NCI-H345 (cell line): Measurements from ENCODE around the gene CDC42.

Experiments used
- DNase-seq: peaks from one replicate; lab custom pipeline; 2025; lab: John Stamatoyannopoulos, UW

Gene CDC42

GRCh38 chr1:22128392-22128791 lies 75.9 kb downstream of the CDC42 start:
- DNase-seq, result no peak

GRCh38 chr1:22129501-22130117 lies 77.1 kb downstream of the CDC42 start:
- no peak for DNase-seq

DNA sequence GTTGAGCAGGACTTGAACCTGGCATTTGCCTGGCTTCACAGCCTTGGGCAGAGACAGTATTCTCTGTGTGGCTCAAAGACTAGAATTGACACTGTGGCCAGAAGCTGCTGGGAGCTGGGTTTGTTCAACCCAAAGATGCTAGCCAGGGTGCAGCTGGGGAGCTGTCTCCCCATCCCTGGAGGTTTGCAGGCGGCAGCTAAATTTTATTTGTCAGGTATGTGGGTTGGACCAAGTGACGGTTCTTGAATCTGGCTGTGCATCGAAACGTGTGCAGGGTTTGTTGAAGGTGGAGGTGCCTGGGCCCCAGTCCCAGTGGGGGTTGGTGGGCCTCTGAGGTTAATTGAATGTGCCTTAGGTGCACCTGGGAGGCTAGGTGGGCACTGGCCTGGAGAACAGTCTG lies 78.6 kb downstream of the CDC42 start:
- no peak for DNase-seq

DNA sequence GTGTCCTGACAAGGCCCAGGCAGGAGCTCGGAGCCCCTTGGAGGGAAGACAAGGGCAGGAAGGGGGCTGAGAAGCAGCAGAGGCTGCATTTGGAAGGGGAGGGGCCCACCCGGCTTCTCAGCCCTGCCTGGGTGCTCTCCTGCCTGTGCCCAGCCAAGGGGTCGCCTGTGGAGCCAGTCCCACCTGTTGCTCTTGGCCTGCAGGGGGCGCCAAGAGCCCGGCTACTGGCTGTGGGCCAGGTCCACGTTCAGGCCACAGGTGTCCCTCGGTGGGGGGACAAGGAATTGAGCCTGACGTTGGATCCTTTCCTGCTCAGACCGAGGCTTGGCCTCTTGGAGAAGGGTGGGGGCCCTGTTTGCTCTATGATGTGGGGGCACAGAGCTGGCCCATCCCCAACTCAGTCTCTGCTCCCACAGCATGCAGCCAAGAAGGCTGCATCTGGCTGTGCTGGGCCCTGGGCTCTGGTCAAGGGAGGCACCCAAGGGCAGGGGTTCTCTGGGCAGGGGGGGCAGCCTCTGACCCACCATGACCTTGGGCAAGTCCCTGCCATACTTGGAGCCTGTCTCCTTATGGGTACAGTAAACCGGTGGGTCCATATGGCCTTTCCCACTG lies 79.5 kb downstream of the CDC42 start:
- DNase-seq, result peak; percentile 56

- DNase-seq, result no peak
These were observed 80.2 kb downstream of the CDC42 start for GRCh38 chr1:22132517-22133235.

DNA sequence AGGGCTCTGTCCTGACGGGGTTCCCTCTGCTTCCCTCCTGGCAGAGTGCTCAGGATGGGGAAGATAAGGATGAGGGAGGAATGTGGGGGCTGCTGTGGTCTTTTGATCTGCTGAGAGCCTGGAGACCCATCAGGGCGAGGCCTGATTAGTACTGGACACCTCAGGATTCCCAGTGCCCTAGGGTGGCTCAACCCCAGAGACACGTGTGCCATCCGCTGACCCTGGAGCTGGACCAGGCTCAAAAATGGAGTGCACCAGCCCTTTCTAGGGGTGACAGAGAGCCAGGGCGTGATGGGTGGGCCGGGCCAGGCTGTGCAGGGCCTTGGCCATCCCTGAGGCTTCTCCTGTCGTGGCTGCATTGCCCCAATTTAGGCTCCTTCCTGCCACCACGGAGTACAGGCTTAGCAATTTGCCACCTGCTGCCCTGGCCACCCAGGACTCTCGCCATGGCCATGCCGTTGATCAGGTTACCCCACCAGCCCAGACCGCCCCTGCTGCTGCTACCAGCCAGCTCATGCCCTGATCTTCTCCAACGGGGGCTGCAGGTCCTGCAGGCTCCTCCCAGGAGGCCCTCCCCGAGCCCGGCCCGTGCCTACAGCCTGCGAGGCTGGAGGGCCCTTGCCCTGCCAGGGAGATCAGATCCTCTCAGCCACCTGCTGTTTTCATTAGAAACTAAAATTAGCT lies 80.9 kb downstream of the CDC42 start:
- no peak for DNase-seq

GRCh38 chr1:22133931-22134324 lies 81.4 kb downstream of the CDC42 start:
- no peak for DNase-seq

DNA sequence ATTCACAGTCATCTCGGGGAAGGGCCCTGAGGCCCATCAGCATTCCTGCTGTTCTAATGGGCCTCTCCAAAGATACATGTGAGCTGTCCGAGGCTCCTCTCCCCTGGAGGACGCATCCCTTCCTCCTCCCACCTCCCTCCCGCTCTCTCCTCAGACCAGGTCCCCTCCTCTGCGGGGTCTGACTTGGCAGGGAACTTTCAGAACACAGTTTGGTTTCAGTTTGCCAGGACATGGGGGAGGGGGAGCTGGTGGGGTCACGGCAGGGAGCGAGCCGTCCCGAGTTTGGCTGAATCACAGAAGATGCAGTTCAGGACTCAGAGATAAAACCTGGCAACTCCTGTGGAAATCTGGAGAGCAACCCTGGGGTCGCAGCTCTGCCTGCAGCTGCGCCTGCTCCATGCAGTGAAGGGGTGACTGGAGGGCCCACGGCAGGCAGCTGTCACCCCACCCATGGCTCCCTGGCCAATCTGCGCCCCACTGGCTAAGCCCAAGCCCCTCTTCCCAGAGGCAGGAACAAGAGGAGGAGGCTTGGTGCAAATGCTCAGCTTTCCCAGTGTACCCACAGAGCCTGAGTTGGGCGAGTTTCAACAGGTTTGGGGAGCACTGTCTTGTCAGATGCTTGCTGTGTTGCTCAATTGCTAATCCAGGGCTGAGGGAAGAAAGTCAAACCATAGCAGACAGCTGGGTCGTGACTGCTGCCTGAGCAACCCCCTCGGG lies 84.7 kb downstream of the CDC42 start:
- DNase-seq, result no peak

GRCh38 chr1:22139066-22139594 lies 86.6 kb downstream of the CDC42 start:
- DNase-seq, result peak; percentile 82

- no peak for DNase-seq
These were observed 87.3 kb downstream of the CDC42 start for GRCh38 chr1:22139817-22140216.
